Thyroid gland (tissue), 4 donors: ENCODE results near the gene RELL2. TPM values are rescaled to one million over a fixed set of nuclear protein-coding genes. Genes with fewer than 3 reads are reported as not detected.
"Not testable (repeated sequence)": the region's sequence is repeated elsewhere in the genome, so short reads cannot be mapped to it uniquely, and the experiment has no call there.

Experiments used
- DNase-seq, 2 donors: peaks; one replicate each; pipeline ENCODE4 v3.0.0-alpha.2; 2019
- H3K27ac ChIP-seq, 3 donors: fragments of 200-600 bp; sonication (generic); 1 replicate in 2 of 3; 2 replicates in 1 of 3; pipeline ENCODE4 v1.5.1; 2016 to 2019; ENCODE audit warnings: mild to moderate bottlenecking in 1 of 3, moderate library complexity in 1 of 3
- H3K27me3 ChIP-seq: fragments of 200-600 bp; sonication (generic); one replicate; pipeline ENCODE4 v1.5.1; 2019
- H3K36me3 ChIP-seq, 2 donors: fragments of 200-600 bp; sonication (generic); one replicate each; pipeline ENCODE4 v1.5.1; 2016 to 2019
- H3K4me1 ChIP-seq, 2 donors: fragments of 200-600 bp; sonication (generic); one replicate each; pipeline ENCODE4 v1.5.1; 2017 to 2019
- H3K4me3 ChIP-seq, 3 donors: fragments of 200-600 bp; sonication (generic); replicated peaks in 1 of 3; 1 replicate in 2 of 3; 2 replicates in 1 of 3; pipeline ENCODE4 v1.5.1; 2016; ENCODE audit warnings: mild to moderate bottlenecking in 1 of 3
- H3K9me3 ChIP-seq: fragments of 200-600 bp; sonication (generic); one replicate; pipeline ENCODE4 v1.5.1; 2017
- CTCF ChIP-seq, 6 experiments: fragments of 200-600 bp in 3 of 6; fragments of 450-650 bp in 3 of 6; sonication (generic) in 3 of 6; IDR thresholded peaks; one replicate each; pipeline ENCODE4 v1.5.1; 2016 to 2019; ENCODE audit warnings: antibody characterized with exemption in 6 of 6, mild to moderate bottlenecking in 2 of 6, inconsistent platforms in 1 of 6, moderate library complexity in 1 of 6
- POLR2A ChIP-seq, 2 donors: fragments of 450-650 bp; IDR thresholded peaks; one replicate each; pipeline ENCODE4 v1.6.1; 2017; ENCODE audit warnings: antibody characterized with exemption in 2 of 2, mild to moderate bottlenecking in 2 of 2, moderate library complexity in 1 of 2
- WGBS, 2 donors: methylation state at CpG; one replicate each; pipeline ENCODE4 v1.1.5; 2017; 5-methylcytosine and 5-hydroxymethylcytosine counted together
- intact Hi-C: fragments of 100-400 bp; cut with DNase I; formaldehyde crosslinking; loops from one replicate; pipeline ENCODE4 v1.15.1; 2023
- total RNA-seq, 4 donors: library from RNA; depleted of rRNA; stranded (reverse); fragments of >200 nt; gene quantifications; one replicate each; pipeline ENCODE4 v1.2.3, GENCODE V29; 2016

Gene RELL2
- total RNA-seq, 4 donors from 2014 or later = 2.4 to 5.7 (median 4.6) TPM

- no peak overlapping the region for H3K4me3 ChIP-seq
- no peaks in the 10 kb centered on the region for H3K36me3 ChIP-seq
- 93 to 98% methylated on average over 2 of the region's 2 CpGs for WGBS, 2 donors
- DNase-seq = no peak
- H3K4me1 ChIP-seq = peaks cover 8 to 23% of the 10 kb centered on the region in 2 donors
- H3K27me3 ChIP-seq = no peaks in the 10 kb centered on the region
- H3K27ac ChIP-seq = no peak overlapping the region
- no peaks in the 10 kb centered on the region for H3K9me3 ChIP-seq
- intact Hi-C loops = no loop called here
- TF ChIP-seq CTCF (IDR thresholded peaks at IDR 0.05) (no peak), POLR2A (IDR thresholded peaks at IDR 0.05) (no peak)
Observed at GRCh38 chr5:141608046-141608445, 28.8 kb upstream of the RELL2 start.

GRCh38 chr5:141608557-141608956, 28.2 kb upstream of the RELL2 start:
- peaks cover 8 to 20% of the 10 kb centered on the region in 2 donors for H3K4me1 ChIP-seq
- no peaks in the 10 kb centered on the region for H3K36me3 ChIP-seq
- H3K9me3 ChIP-seq = no peaks in the 10 kb centered on the region
- no peak overlapping the region for H3K4me3 ChIP-seq
- TF ChIP-seq POLR2A (IDR thresholded peaks at IDR 0.05) = no peak
- no peak for TF ChIP-seq CTCF (IDR thresholded peaks at IDR 0.05)
- intact Hi-C loops = no loop called here
- DNase-seq = no peak
- no peaks in the 10 kb centered on the region for H3K27me3 ChIP-seq
- H3K27ac ChIP-seq = no peak overlapping the region
- WGBS, 2 donors = 69 to 88% methylated on average over 1 of the region's 1 CpG

GRCh38 chr5:141609044-141609443, 27.8 kb upstream of the RELL2 start:
- TF ChIP-seq CTCF (IDR thresholded peaks at IDR 0.05) (no peak), POLR2A (IDR thresholded peaks at IDR 0.05) (no peak)
- H3K27me3 ChIP-seq = no peaks in the 10 kb centered on the region
- no peaks in the 10 kb centered on the region for H3K9me3 ChIP-seq
- intact Hi-C loops = no loop called here
- DNase-seq = no peak
- H3K36me3 ChIP-seq = no peaks in the 10 kb centered on the region
- WGBS, 2 donors = 95 to 96% methylated on average over 3 of the region's 3 CpGs
- peaks cover 4 to 19% of the 10 kb centered on the region in 2 donors for H3K4me1 ChIP-seq
- no peak overlapping the region for H3K27ac ChIP-seq
- H3K4me3 ChIP-seq = no peak overlapping the region

GRCh38 chr5:141609921-141610320, 26.9 kb upstream of the RELL2 start:
- peaks cover 0 to 16% of the 10 kb centered on the region in 2 donors for H3K4me1 ChIP-seq
- H3K9me3 ChIP-seq, DNase-seq, intact Hi-C loops, H3K27ac ChIP-seq, H3K4me3 ChIP-seq, H3K36me3 ChIP-seq, H3K27me3 ChIP-seq: not testable (repeated sequence)
- WGBS, 2 donors = 98 to 99% methylated on average over 7 of the region's 7 CpGs

- Histone ChIP-seq H3K4me1 (peaks cover 9 to 18% of the 10 kb centered on the region in 2 donors), H3K27me3 (no peaks in the 10 kb centered on the region), H3K27ac (no peak overlapping the region), H3K4me3 (no peak overlapping the region), H3K36me3 (no peaks in the 10 kb centered on the region), H3K9me3 (no peaks in the 10 kb centered on the region)
- DNase-seq = no peak
- TF ChIP-seq CTCF (IDR thresholded peaks at IDR 0.05) (no peak), POLR2A (IDR thresholded peaks at IDR 0.05) (no peak)
- intact Hi-C loops = no loop called here
- 91 to 92% methylated on average over 3 of the region's 3 CpGs for WGBS, 2 donors
Observed at GRCh38 chr5:141611289-141611688, 25.5 kb upstream of the RELL2 start.

- DNase-seq = no peak
- no peaks in the 10 kb centered on the region for H3K9me3 ChIP-seq
- H3K4me1 ChIP-seq = peaks cover 24 to 31% of the 10 kb centered on the region in 2 donors
- no peaks in the 10 kb centered on the region for H3K36me3 ChIP-seq
- no peak overlapping the region for H3K4me3 ChIP-seq
- no peaks in the 10 kb centered on the region for H3K27me3 ChIP-seq
- intact Hi-C loops = no loop called here
- no peak overlapping the region for H3K27ac ChIP-seq
- TF ChIP-seq POLR2A (IDR thresholded peaks at IDR 0.05) (no peak), CTCF (IDR thresholded peaks at IDR 0.05) (no peak)
Observed at GRCh38 chr5:141613344-141613743, 23.5 kb upstream of the RELL2 start.
